CD14-positive monocyte (primary cell): ENCODE data around the gene WDR76. TPM values are rescaled to one million over a fixed set of nuclear protein-coding genes. Genes with fewer than 3 reads are reported as not detected.

ENCODE experiments used
- DNase-seq, 3 donors: peaks; one replicate each; pipeline ENCODE4 v3.0.0-alpha.2; 2011 to 2022
- H2AFZ ChIP-seq: 2 replicates; pipeline ENCODE4 v1.6.0; 2012; ENCODE audit warnings: mild to moderate bottlenecking, low read depth, low read length, inconsistent platforms; ENCODE audit not compliant: insufficient read depth, poor library complexity, severe bottlenecking
- H3K27ac ChIP-seq, 2 donors: 1 replicate in 1 of 2; 2 replicates in 1 of 2; pipeline ENCODE4 v1.5.1; 2012 to 2013; ENCODE audit warnings: low read length in 2 of 2, control low read depth in 1 of 2, inconsistent platforms in 1 of 2, low read depth in 1 of 2, mild to moderate bottlenecking in 1 of 2
- H3K27me3 ChIP-seq, 2 donors: one replicate each; pipeline versions ENCODE4 v1.6.0 to v1.6.1; 2011 to 2013; ENCODE audit warnings: low read length in 2 of 2; ENCODE audit not compliant: control insufficient read depth in 2 of 2, insufficient read depth in 2 of 2
- H3K36me3 ChIP-seq, 2 donors: replicated peaks in 1 of 2; 1 replicate in 1 of 2; 2 replicates in 1 of 2; pipeline versions ENCODE4 v1.5.1 to v1.6.1; 2012 to 2013; ENCODE audit warnings: low read length in 2 of 2, control low read depth in 1 of 2, inconsistent platforms in 1 of 2, mild to moderate bottlenecking in 1 of 2; ENCODE audit not compliant: insufficient read depth in 2 of 2, control insufficient read depth in 1 of 2
- H3K4me1 ChIP-seq, 2 donors: 1 replicate in 1 of 2; 2 replicates in 1 of 2; pipeline versions ENCODE4 v1.5.1 to v1.6.1; 2012 to 2013; ENCODE audit warnings: low read length in 2 of 2, control low read depth in 1 of 2, inconsistent platforms in 1 of 2, mild to moderate bottlenecking in 1 of 2, moderate library complexity in 1 of 2; ENCODE audit not compliant: insufficient read depth in 2 of 2, control insufficient read depth in 1 of 2
- H3K4me2 ChIP-seq: replicated peaks from 2 replicates; pipeline ENCODE3; 2012; ENCODE audit warnings: low read length, moderate library complexity, mild to moderate bottlenecking; ENCODE audit not compliant: poor library complexity, severe bottlenecking; ENCODE audit errors: extremely low read depth
- H3K4me3 ChIP-seq, 3 experiments: fragments of 200-600 bp in 1 of 3; sonication (generic) in 1 of 3; replicated peaks in 1 of 3; 1 replicate in 2 of 3; 2 replicates in 1 of 3; pipeline ENCODE4 v1.5.1; 2011 to 2013; ENCODE audit warnings: low read length in 3 of 3, mild to moderate bottlenecking in 3 of 3, control low read depth in 2 of 3, low read depth in 2 of 3, inconsistent platforms in 1 of 3, moderate library complexity in 1 of 3
- H3K79me2 ChIP-seq: 2 replicates; pipeline ENCODE4 v1.6.0; 2012; ENCODE audit warnings: mild to moderate bottlenecking, control low read depth, inconsistent platforms, low read length, moderate library complexity; ENCODE audit not compliant: insufficient read depth
- H3K9ac ChIP-seq: 2 replicates; pipeline ENCODE4 v1.6.0; 2017; ENCODE audit warnings: low read length, mild to moderate bottlenecking; ENCODE audit not compliant: insufficient read depth, poor library complexity, severe bottlenecking
- H3K9me3 ChIP-seq, 2 donors: replicated peaks in 1 of 2; 1 replicate in 1 of 2; 2 replicates in 1 of 2; pipeline versions ENCODE4 v1.5.1 to v1.6.1; 2012 to 2013; ENCODE audit warnings: low read length in 2 of 2, control low read depth in 1 of 2; ENCODE audit not compliant: control insufficient read depth in 1 of 2, insufficient read depth in 1 of 2
- H4K20me1 ChIP-seq: 2 replicates; pipeline ENCODE4 v1.6.0; 2012; ENCODE audit warnings: mild to moderate bottlenecking, low read length, control low read depth, moderate library complexity; ENCODE audit not compliant: insufficient read depth
- H3K27ac Mint-ChIP-seq, 7 donors: one replicate each; pipeline ENCODE4 v1.8.0; 2020; ENCODE audit warnings: mild to moderate bottlenecking in 7 of 7, mixed read lengths in 7 of 7, moderate library complexity in 6 of 7, inconsistent platforms in 2 of 7
- H3K27me3 Mint-ChIP-seq, 3 donors: one replicate each; pipeline ENCODE4 v1.8.0; 2021 to 2022; ENCODE audit warnings: low read depth in 3 of 3, mild to moderate bottlenecking in 3 of 3, mixed read lengths in 3 of 3, moderate library complexity in 3 of 3, inconsistent platforms in 1 of 3
- H3K36me3 Mint-ChIP-seq, 2 donors: one replicate each; pipeline ENCODE4 v1.8.0; 2020; ENCODE audit warnings: mixed read lengths in 2 of 2, inconsistent platforms in 1 of 2, mild to moderate bottlenecking in 1 of 2
- H3K4me1 Mint-ChIP-seq: one replicate; pipeline ENCODE4 v1.8.0; 2020; ENCODE audit warnings: mild to moderate bottlenecking, mixed read lengths
- H3K4me3 Mint-ChIP-seq, 2 donors: one replicate each; pipeline ENCODE4 v1.8.0; 2020; ENCODE audit warnings: mild to moderate bottlenecking in 2 of 2, mixed read lengths in 2 of 2, moderate library complexity in 1 of 2
- H3K9me3 Mint-ChIP-seq, 7 donors: one replicate each; pipeline ENCODE4 v1.8.0; 2020 to 2022; ENCODE audit warnings: mixed read lengths in 7 of 7, mild to moderate bottlenecking in 6 of 7, moderate library complexity in 6 of 7, inconsistent platforms in 2 of 7
- CTCF ChIP-seq: fragments of 200-600 bp; IDR thresholded peaks from one replicate; pipeline ENCODE4 v1.8.0; 2022; ENCODE audit warnings: antibody characterized with exemption, mild to moderate bottlenecking
- WGBS: methylation state at CpG from one replicate; pipeline ENCODE4 v1.1.5; 2013; ENCODE audit warnings: missing lambda C conversion rate; ENCODE audit not compliant: insufficient coverage; 5-methylcytosine and 5-hydroxymethylcytosine counted together
- intact Hi-C, 2 donors: fragments of 100-400 bp; cut with micrococcal nuclease; formaldehyde crosslinking; loops; one replicate each; pipeline versions ENCODE4 v1.15.0 to v1.15.1; 2023
- polyA plus RNA-seq, 3 donors: library from polyadenylated mRNA; depleted of rRNA in 1 of 3; unstranded in 2 of 3; stranded (reverse) in 1 of 3; fragments of 300-500 nt in 2 of 3; fragments of >200 nt in 1 of 3; fragmentation: Illumina TruSeq in 2 of 3; gene quantifications; 1 replicate in 2 of 3; 2 replicates in 1 of 3; pipeline ENCODE4 v1.2.3, GENCODE V29; 2012 to 2021

WDR76 gene
- polyA plus RNA-seq, 3 donors, result 0.32 to 0.91 (median 0.40) TPM

- Histone ChIP-seq H3K4me2 (no peak overlapping the region), H3K4me1 (no peaks in the 10 kb centered on the region), H3K27ac (no peak overlapping the region), H2AFZ (no peak overlapping the region), H3K36me3 (no peaks in the 10 kb centered on the region), H3K27me3 (no peaks in the 10 kb centered on the region), H4K20me1 (no peaks in the 10 kb centered on the region), H3K4me3 (no peak overlapping the region), H3K9ac (no peak overlapping the region), H3K79me2 (no peaks in the 10 kb centered on the region), H3K9me3 (no peaks in the 10 kb centered on the region)
- H3K27ac Mint-ChIP-seq, result no peak overlapping the region
- H3K27me3 Mint-ChIP-seq, result peaks cover 0 to 1% (median 0%) of the 10 kb centered on the region in 3 donors
- no peaks in the 10 kb centered on the region for H3K36me3 Mint-ChIP-seq
- H3K4me3 Mint-ChIP-seq, result no peak overlapping the region
- no peak for TF ChIP-seq CTCF
- H3K9me3 Mint-ChIP-seq, result peaks cover 0 to 3% (median 0%) of the 10 kb centered on the region in 7 donors
- intact Hi-C loops, result no loop called here
- no peak for DNase-seq
- H3K4me1 Mint-ChIP-seq, result peaks cover 3% of the 10 kb centered on the region
- 96% methylated on average over 6 of the region's 7 CpGs for WGBS
Measured at GRCh38 chr15:43905755-43906154, 79.0 kb downstream of the WDR76 start.

- intact Hi-C loops, result no loop called here
Measured at GRCh38 chr15:43908516-43909050, 81.8 kb downstream of the WDR76 start.

More at GRCh38 chr15:43908516-43909050, 81.8 kb downstream of the WDR76 start:
- Mint-ChIP-seq H3K4me1 (peaks cover 3% of the 10 kb centered on the region), H3K36me3 (no peaks in the 10 kb centered on the region), H3K27ac (no peak overlapping the region), H3K9me3 (peaks cover 0 to 2% (median 0%) of the 10 kb centered on the region in 7 donors), H3K4me3 (no peak overlapping the region), H3K27me3 (peaks cover 0 to 3% (median 1%) of the 10 kb centered on the region in 3 donors)
- Histone ChIP-seq H2AFZ (no peak overlapping the region), H3K4me2 (no peak overlapping the region), H3K27me3 (no peaks in the 10 kb centered on the region), H3K4me1 (no peaks in the 10 kb centered on the region), H3K27ac (no peak overlapping the region), H3K4me3 (no peak overlapping the region), H4K20me1 (no peaks in the 10 kb centered on the region), H3K36me3 (no peaks in the 10 kb centered on the region), H3K79me2 (no peaks in the 10 kb centered on the region), H3K9me3 (no peaks in the 10 kb centered on the region), H3K9ac (no peak overlapping the region)
- no peak for TF ChIP-seq CTCF
- no peak for DNase-seq
- WGBS, result 100% methylated on average over 1 of the region's 4 CpGs
